Erythroblast (primary cell): ENCODE measurements around the gene ZFYVE19.

Source experiments
- GATA1 ChIP-seq: IDR thresholded peaks from 2 replicates; pipeline ENCODE4 v1.6.1; 2011; ENCODE audit warnings: low read depth, mild to moderate bottlenecking, control low read depth, low read length, moderate library complexity
- POLR2A ChIP-seq: IDR thresholded peaks from 2 replicates; pipeline ENCODE4 v1.6.1; 2011; ENCODE audit warnings: mild to moderate bottlenecking, low read length

GRCh38 chr15:40764629-40765103 lies 42.2 kb upstream of the ZFYVE19 start:
- TF ChIP-seq POLR2A: no peak
- no peak for TF ChIP-seq GATA1
